HG03196 (cell line): ENCODE data around the gene LRRC56.

Experiments
- ATAC-seq: cut with Tn5 transposase; IDR thresholded peaks from one replicate; pipeline ENCODE4 v1.9.1; 2021; ENCODE audit not compliant: unreplicated experiment

The LRRC56 gene

DNA sequence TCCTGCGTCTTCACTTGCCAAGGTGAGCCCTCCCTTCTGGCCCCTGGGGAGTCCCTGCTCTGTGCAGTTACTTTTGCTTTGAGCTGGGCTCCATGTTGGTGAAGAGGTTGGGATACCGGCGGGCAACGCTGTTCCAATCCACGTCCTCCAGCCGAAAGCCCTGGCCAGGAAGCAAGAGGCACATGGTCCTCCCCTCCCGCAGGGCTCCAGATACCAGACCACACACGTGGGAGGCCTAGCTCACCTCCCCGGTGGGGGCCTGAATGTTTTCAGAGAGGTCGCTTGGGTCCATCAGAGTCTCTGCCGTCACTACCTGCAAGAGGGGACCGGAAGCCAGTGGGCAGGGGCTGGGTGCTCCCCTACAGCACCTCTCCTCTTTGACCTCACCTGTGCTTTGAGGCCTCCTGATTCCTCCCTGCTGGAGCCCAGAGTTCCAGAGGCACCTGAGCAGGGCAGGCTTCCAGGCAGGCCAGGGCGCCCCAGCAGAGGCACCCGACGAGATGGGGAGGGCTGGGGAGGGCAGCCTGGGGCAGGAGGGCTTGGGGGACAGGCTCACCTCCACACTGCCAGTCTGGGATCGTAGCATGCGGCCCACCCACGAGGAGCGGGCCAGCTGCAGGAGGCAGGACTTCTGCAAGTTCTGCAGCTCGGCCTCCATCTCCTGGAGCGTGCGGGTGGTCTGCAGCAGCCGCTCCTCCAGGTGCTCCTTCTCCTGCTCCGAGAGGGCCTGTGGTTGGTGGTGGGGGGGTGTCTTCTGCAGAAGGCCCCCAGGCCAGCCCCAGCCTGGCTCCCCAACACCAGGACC is 20.2 kb downstream of the LRRC56 start:
- ATAC-seq: no peak

- ATAC-seq: no peak
These were observed 21.2 kb downstream of the LRRC56 start for GRCh38 chr11:558503-558902.

GRCh38 chr11:559020-559620 is 21.8 kb downstream of the LRRC56 start:
- no peak for ATAC-seq

DNA sequence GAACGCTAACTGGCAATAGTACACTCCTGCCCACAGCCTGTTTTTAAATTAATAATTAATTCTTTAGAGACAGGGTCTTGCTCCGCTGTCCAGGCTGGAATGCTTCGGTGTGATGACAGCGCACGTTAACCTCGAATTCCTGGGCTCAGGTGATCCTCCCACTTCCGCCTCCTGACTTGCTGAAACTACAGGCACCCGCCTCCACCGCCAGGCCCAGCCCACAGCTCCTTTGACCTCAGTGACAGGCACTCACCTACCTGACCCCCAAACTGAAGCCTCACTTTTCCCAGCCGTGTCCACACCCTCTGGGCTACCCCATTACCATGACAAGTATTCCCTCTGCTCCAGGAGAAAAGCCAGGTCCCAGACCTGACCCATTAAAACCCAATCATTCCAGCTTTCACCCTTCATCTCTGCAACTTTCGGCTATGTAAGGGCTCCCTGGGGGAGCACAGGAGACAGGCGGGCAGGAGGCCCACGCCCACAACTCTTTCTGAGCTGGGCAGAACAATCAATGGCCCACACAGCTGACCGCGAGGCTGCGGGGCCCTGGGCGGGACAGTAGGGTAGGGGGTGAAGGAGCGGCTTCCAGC is 22.5 kb downstream of the LRRC56 start:
- ATAC-seq: no peak

DNA sequence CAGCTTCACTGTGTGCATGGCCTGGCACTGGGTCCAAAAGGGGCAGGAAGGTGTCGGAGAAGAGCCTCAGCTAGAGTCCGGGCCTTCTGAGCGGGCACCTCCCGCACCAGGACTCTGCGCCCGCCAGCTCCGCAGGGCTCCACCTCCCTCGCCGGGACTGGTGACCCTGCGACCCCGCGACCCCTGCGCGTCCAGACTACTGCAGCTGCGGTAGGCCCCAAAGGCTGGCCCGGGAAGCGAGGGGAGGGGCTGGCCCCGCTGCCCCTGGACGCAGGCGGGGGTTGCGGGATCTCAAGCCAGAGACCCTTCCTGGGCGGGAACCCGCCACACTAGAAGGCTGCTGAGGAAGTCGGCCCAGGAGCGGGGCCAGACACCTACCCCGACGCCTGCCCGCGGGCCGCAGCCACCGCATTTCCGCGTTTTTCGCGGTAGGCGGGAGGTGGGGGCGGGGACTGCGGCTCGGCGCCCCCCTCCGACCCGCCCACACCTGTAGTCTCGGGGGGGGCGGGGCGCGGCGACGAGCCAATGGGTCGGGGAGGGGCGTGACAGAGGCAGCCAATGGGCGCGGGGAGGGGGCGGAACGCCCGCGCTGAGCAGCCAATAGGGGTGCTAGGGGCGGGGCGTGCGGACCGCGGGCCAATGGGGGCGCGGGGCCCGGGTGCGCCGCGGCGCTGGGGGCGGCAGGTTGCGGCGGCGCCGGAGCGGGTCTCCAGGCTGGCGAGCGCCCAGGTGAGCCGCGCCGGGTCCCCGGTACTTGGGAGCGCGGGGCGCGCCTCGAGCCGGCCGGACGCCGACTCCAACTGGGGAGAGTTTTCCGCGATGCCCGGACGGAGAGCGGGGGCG is 23.2 kb downstream of the LRRC56 start, which contains the start of the genes LMNTD2 and RASSF7:
Gene LMNTD2, minus strand, starts transcription at position 434 of the 843 bp plus-strand sequence. Its CDS starts 22 bp downstream, at position 412.
Gene RASSF7, plus strand, starts transcription at position 666 of the 843 bp plus-strand sequence. CDS start 799 bp downstream, outside the sequence.
- ATAC-seq: peak; percentile 58

GRCh38 chr11:561148-562003 is 24.0 kb downstream of the LRRC56 start:
- peak; percentile 8 for ATAC-seq

DNA sequence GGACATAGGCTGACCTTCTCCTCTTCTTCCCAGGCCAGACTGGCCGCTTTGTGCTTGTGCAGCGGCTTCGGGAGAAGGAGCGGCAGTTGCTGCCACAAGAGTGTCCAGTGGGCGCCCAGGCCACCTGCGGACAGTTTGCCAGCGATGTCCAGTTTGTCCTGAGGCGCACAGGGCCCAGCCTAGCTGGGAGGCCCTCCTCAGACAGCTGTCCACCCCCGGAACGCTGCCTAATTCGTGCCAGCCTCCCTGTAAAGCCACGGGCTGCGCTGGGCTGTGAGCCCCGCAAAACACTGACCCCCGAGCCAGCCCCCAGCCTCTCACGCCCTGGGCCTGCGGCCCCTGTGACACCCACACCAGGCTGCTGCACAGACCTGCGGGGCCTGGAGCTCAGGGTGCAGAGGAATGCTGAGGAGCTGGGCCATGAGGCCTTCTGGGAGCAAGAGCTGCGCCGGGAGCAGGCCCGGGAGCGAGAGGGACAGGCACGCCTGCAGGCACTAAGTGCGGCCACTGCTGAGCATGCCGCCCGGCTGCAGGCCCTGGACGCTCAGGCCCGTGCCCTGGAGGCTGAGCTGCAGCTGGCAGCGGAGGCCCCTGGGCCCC is 24.8 kb downstream of the LRRC56 start:
- ATAC-seq: no peak

DNA sequence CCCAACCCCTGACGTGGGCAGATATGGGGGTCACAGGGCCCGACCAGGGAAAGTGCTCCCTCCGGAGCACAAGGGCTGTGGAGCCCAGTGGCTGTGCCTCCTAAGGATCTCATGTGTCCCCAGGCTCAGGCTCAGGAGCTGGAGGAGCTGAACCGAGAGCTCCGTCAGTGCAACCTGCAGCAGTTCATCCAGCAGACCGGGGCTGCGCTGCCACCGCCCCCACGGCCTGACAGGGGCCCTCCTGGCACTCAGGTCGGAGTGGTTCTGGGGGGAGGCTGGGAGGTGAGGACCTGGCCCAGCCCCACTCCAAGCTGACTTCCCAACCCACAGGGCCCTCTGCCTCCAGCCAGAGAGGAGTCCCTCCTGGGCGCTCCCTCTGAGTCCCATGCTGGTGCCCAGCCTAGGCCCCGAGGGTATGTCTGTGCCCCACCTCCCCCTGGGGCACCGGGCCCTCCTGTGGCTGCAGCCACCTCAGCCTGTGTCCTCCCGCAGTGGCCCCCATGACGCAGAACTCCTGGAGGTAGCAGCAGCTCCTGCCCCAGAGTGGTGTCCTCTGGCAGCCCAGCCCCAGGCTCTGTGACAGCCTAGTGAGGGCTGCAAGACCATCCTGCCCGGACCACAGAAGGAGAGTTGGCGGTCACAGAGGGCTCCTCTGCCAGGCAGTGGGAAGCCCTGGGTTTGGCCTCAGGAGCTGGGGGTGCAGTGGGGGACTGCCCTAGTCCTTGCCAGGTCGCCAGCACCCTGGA is 25.9 kb downstream of the LRRC56 start:
- no peak for ATAC-seq

DNA sequence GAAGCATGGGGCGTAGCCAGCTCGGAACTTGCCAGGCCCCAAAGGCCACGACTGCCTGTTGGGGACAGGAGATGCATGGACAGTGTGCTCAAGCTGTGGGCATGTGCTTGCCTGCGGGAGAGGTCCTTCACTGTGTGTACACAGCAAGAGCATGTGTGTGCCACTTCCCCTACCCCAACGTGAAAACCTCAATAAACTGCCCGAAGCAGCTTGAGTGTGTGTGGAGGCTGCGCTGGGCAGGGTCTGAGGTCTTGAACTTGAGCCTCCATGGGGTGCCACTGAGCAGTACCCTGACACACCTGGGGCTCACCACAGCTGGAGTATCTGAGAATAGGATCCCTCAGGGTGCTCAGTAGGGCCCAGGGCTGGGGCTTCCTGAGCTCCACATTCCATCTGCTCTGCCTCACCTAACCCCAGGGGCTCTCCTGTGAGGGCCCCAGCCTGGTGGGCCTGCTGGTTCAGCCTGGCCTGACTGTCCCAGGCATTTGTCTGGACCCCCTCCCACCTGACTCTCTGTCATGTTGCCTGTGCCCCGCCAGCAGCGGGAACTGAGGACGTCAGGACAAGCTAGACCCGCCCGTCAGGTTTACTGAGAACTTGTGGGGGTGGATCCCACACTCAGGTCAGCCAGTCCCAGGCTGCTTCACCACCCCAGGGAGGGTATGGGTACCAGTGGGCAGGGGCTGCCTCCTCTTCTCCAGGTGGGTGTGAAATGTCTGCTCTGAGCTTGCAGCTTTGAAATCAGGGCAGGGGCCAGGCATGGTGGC is 26.7 kb downstream of the LRRC56 start:
- ATAC-seq: no peak

GRCh38 chr11:565921-566509 is 28.7 kb downstream of the LRRC56 start:
- no peak for ATAC-seq

GRCh38 chr11:567011-567628 is 29.8 kb downstream of the LRRC56 start:
- ATAC-seq: no peak

- peak; percentile 1 for ATAC-seq
These were observed 30.4 kb downstream of the LRRC56 start for GRCh38 chr11:567629-568292.

DNA sequence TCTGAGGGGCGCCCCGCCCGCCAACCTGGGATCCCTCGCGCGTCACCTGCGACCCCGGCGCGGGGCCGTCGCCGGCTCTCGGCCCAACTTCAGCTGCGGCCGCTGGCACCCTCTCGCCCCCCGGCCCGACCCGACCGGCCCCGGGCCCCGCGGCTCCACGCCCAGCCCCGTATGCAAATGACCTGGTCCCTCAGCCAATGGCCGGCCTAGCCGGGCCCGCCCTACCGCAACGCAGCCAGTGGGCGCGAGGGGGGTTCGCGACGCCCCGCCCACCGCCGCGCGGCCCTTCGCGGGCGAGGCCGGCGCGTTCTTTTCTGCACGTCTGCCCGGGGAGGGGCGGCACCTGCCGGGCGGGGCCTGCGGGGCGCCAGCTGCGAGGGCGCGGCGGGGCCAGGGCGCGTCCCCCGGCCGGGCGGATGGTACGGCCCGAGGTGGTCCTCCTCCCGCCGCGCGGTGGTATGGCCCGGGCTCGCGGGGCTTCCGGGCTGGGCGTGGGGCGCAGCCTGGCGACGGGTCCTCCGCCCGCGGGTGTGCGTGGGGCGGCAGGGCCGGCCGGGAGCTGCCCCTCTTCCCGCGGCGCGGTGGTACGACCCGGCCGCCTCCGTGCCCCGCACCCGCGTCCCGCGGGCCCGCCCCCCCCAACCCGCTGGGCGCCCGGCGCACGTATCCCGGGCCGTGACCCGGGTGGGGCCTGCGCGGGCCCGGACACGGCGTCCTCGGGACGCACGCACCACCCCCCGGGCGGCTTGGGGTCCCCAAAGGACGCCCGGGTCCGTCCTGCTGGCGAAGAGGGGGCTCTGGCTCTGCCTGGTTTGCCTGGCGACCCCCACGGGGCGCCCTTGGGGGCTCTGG is 31.2 kb downstream of the LRRC56 start:
- peak; percentile 80 for ATAC-seq

- ATAC-seq: no peak
These were observed 32.0 kb downstream of the LRRC56 start for GRCh38 chr11:569158-569885.

- ATAC-seq: no peak
These were observed 34.5 kb downstream of the LRRC56 start for GRCh38 chr11:571802-572185.
